ENCODE results near the gene CMTM4. TPM values are rescaled to one million over a fixed set of nuclear protein-coding genes. Genes with fewer than 3 reads are reported as not detected.
A peak's percentile ranks its signal among the peaks of the same experiment; 100 is the strongest.

CMTM4 gene
- total and polyA plus RNA-seq, 7 experiments from 2014 or later, result 0.07 to 2.5 (median 1.7) TPM

DNA sequence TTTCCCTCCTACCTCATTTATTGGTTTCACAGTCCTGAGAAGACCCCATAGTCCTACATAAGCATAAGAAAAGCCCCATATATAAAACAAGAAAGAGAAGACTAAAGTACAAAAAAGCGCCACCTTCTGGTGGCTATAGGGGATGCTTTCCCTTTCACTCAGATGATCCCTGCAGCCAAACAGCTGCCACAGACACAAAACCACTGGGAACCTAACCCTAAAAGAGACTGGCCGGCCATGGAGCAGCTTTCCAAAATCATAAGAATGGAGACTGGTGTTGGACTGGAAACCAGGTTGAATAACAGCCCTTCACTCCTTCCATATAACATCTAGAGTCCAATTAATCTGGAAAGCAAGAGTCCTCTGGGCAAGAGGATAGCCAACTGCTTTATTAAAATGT is 43.5 kb upstream of the CMTM4 start:
- Histone ChIP-seq H3K4me1 (ENCODE audit: control insufficient read depth in 2 of 2, insufficient read depth in 2 of 2, low read length in 2 of 2) (peaks cover 0 to 6% of the 10 kb centered on the region in 2 donors), H3K27ac (ENCODE audit: low read depth, low read length) (no peak overlapping the region), H3K4me3 (ENCODE audit: low read length) (no peak overlapping the region), H3K27me3 (ENCODE audit: control insufficient read depth in 2 of 2, insufficient read depth in 2 of 2, low read length in 2 of 2) (no peaks in the 10 kb centered on the region), H3K36me3 (ENCODE audit: control insufficient read depth in 2 of 3, insufficient read depth in 3 of 3, low read length in 3 of 3) (peaks cover 15 to 71% (median 15%) of the 10 kb centered on the region in 3 experiments), H3K9me3 (ENCODE audit: control insufficient read depth in 2 of 3, low read length in 3 of 3) (no peaks in the 10 kb centered on the region)
- peak; percentile 62 for ATAC-seq
- Mint-ChIP-seq H3K4me3 (no peak overlapping the region), H3K4me1 (peaks cover 15 to 38% (median 29%) of the 10 kb centered on the region in 7 donors), H3K36me3 (peaks cover 0 to 37% (median 6%) of the 10 kb centered on the region in 5 donors), H3K27me3 (no peaks in the 10 kb centered on the region), H3K9me3 (no peaks in the 10 kb centered on the region), H3K27ac (peak overlapping the region in 3 of 9 donors; percentile 1 to 40 (median 15))
- peak in 5 of 9 donors; percentile 4 to 32 (median 25) for DNase-seq
- CTCF ChIA-PET, result interaction anchor here (0.6 to 2.5 kb wide), 4 partner anchors 12 to 333 kb away, joined by 3 to 14 read pairs (median 6); no protein-coding TSS in a partner anchor
- intact Hi-C loops (cut with micrococcal nuclease), result loop anchor here (1.0 kb wide), 2 partner anchors 89 to 334 kb away; no protein-coding TSS in a partner anchor
- POLR2A ChIA-PET, result no interaction called here

DNA sequence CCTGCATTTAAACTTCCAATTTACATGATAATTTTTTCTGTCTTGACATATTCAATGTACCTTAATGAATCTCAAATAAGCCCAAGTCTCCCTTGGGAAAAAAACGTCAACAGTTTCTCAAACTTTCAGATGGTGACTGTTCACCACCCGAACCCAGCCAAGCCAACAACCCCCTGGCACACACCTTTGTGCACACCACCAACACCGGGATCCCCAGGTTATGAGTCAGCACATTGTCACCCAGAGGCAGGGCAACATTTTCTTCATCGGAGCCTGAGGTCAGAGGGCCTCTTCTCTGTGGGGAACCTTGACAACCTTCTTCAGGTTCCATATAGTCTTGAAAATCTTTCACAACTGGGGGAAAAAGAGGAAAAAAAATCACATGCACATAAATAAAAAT is 39.3 kb upstream of the CMTM4 start:
- Histone ChIP-seq H3K4me3 (ENCODE audit: low read length) (no peak overlapping the region), H3K36me3 (ENCODE audit: control insufficient read depth in 2 of 3, insufficient read depth in 3 of 3, low read length in 3 of 3) (peaks cover 18 to 83% (median 22%) of the 10 kb centered on the region in 3 experiments), H3K4me1 (ENCODE audit: control insufficient read depth in 2 of 2, insufficient read depth in 2 of 2, low read length in 2 of 2) (peaks cover 0 to 6% of the 10 kb centered on the region in 2 donors), H3K27me3 (ENCODE audit: control insufficient read depth in 2 of 2, insufficient read depth in 2 of 2, low read length in 2 of 2) (no peaks in the 10 kb centered on the region), H3K9me3 (ENCODE audit: control insufficient read depth in 2 of 3, low read length in 3 of 3) (no peaks in the 10 kb centered on the region), H3K27ac (ENCODE audit: low read depth, low read length) (no peak overlapping the region)
- no peak for DNase-seq
- POLR2A ChIA-PET, result no interaction called here
- ATAC-seq, result no peak
- intact Hi-C loops (cut with micrococcal nuclease), result no loop called here
- Mint-ChIP-seq H3K4me1 (peaks cover 10 to 25% (median 18%) of the 10 kb centered on the region in 7 donors), H3K4me3 (no peak overlapping the region), H3K27me3 (no peaks in the 10 kb centered on the region), H3K27ac (peak overlapping the region in 1 of 9 donors; percentile 31), H3K9me3 (no peaks in the 10 kb centered on the region), H3K36me3 (peaks cover 10 to 52% (median 18%) of the 10 kb centered on the region in 5 donors)
- CTCF ChIA-PET, result interaction anchor here (0.5 kb wide), 1 partner anchor 352 kb away, joined by 3 read pairs; no protein-coding TSS in a partner anchor

DNA sequence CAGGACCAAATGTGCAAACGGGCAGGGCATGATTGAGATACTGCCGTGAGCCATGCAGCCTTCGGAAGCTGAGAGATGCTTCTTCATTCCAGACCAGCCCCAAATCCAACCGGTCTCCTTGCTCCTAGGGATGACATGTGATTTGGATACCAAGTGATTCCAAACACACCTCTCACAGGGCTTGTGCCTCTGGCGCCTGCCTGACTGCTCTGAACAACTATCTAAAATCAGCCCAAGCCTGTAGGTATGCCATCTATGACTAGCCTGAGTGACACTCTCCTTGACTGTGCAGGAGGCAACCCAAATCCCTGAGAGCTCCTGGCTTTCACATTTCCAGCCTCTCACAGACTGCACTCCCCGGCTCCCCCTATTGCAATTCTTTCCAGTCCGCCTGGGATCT is 34.6 kb upstream of the CMTM4 start:
- Histone ChIP-seq H3K4me1 (ENCODE audit: control insufficient read depth in 2 of 2, insufficient read depth in 2 of 2, low read length in 2 of 2) (no peaks in the 10 kb centered on the region), H3K36me3 (ENCODE audit: control insufficient read depth in 2 of 3, insufficient read depth in 3 of 3, low read length in 3 of 3) (peaks cover 14 to 84% (median 18%) of the 10 kb centered on the region in 3 experiments), H3K27ac (ENCODE audit: low read depth, low read length) (no peak overlapping the region), H3K9me3 (ENCODE audit: control insufficient read depth in 2 of 3, low read length in 3 of 3) (no peaks in the 10 kb centered on the region), H3K27me3 (ENCODE audit: control insufficient read depth in 2 of 2, insufficient read depth in 2 of 2, low read length in 2 of 2) (no peaks in the 10 kb centered on the region), H3K4me3 (ENCODE audit: low read length) (no peak overlapping the region)
- ChIA-PET POLR2A (no interaction called here), CTCF (interaction anchor here (0.5 to 1.5 kb wide), 4 partner anchors 11 to 169 kb away, joined by 3 read pairs; partner anchors contain the start of gene DYNC1LI2)
- Mint-ChIP-seq H3K4me3 (no peak overlapping the region), H3K27ac (no peak overlapping the region), H3K4me1 (peaks cover 5 to 9% (median 5%) of the 10 kb centered on the region in 7 donors), H3K27me3 (no peaks in the 10 kb centered on the region), H3K36me3 (peaks cover 12 to 50% (median 23%) of the 10 kb centered on the region in 5 donors), H3K9me3 (no peaks in the 10 kb centered on the region)
- intact Hi-C loops (cut with micrococcal nuclease), result no loop called here
- DNase-seq (no peak), ATAC-seq (no peak)

DNA sequence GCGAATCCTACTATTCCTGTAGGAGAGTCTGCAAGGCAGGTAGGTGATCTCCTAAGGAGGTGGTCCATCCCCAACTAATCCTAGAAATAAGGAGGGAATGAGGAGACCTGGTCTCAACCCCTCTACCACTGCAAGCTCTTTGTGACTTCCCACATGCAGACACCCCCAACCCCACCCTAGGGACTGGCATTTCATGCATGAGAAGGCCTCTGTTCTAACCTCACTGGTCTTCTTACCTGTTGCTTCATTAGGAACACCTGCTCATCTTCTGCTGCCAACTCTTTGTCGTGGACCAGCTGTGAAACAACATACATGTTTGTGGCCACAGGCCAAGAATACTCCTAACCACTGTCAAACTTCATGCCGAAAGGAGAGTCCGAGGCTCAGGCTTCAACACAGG is 32.3 kb upstream of the CMTM4 start:
- H3K36me3 ChIP-seq (ENCODE audit: control insufficient read depth in 2 of 3, insufficient read depth in 3 of 3, low read length in 3 of 3), result peaks cover 14 to 85% (median 23%) of the 10 kb centered on the region in 3 experiments
- no peaks in the 10 kb centered on the region for H3K9me3 ChIP-seq (ENCODE audit: control insufficient read depth in 2 of 3, low read length in 3 of 3)
- ATAC-seq (no peak), DNase-seq (no peak)
- Mint-ChIP-seq H3K4me3 (peak overlapping the region in 1 of 10 donors; percentile 15), H3K4me1 (peaks cover 5 to 9% (median 5%) of the 10 kb centered on the region in 7 donors), H3K9me3 (no peaks in the 10 kb centered on the region), H3K27me3 (no peaks in the 10 kb centered on the region), H3K27ac (peak overlapping the region in 1 of 9 donors; percentile 57), H3K36me3 (peaks cover 12 to 54% (median 33%) of the 10 kb centered on the region in 5 donors)
- no peak overlapping the region for H3K27ac ChIP-seq (ENCODE audit: low read depth, low read length)
- no peak overlapping the region for H3K4me3 ChIP-seq (ENCODE audit: low read length)
- CTCF ChIA-PET, result interaction anchor here (0.8 to 4.2 kb wide), 5 partner anchors 9 to 321 kb away, joined by 3 to 14 read pairs (median 4); partner anchors contain the start of gene DYNC1LI2
- H3K27me3 ChIP-seq (ENCODE audit: control insufficient read depth in 2 of 2, insufficient read depth in 2 of 2, low read length in 2 of 2), result no peaks in the 10 kb centered on the region
- intact Hi-C loops (cut with micrococcal nuclease), result loop anchor here (1.0 to 5.0 kb wide), 8 partner anchors 22 to 323 kb away; partner anchors contain the start of genes CMTM4 (in 1 of the 2) and DYNC1LI2 (in 1 of the 2)
- no peaks in the 10 kb centered on the region for H3K4me1 ChIP-seq (ENCODE audit: control insufficient read depth in 2 of 2, insufficient read depth in 2 of 2, low read length in 2 of 2)
- POLR2A ChIA-PET, result no interaction called here

DNA sequence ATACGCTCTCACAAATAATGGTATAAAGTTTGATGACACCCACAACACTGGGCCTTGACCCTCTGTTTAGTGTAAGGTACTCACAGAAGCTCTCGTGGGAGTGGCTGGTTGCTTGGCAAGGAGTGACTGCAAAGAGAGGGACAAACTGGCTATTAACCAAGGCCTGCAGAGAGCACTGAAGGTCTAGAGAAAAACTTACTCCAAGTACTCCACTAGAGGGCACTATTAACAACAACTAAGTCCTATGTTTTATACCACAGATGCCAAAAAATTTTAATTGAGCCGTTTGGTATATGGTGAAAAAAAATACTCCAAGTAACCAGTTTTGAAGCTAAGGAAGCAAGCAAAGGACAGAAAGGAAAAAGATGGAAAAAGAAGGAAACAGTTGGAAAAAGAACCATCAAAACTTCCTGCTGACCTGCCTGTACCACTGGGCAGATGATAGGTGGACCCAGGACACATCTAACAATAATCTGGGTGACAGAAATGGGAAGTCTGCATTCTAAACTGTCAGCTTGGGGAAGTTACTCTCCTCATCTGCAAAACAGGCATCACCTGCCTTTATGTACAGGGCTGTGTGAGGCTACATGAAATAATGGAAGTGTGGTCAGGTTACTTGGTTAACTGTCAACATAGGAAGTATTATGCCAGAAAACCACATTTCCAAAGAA is 31.7 kb upstream of the CMTM4 start:
- intact Hi-C loops (cut with micrococcal nuclease), result loop anchor here (1.0 to 5.0 kb wide), 8 partner anchors 23 to 322 kb away; partner anchors contain the start of genes CMTM4 (in 1 of the 2) and DYNC1LI2 (in 1 of the 2)
- DNase-seq (peak in 6 of 9 donors; percentile 26 to 56 (median 44)), ATAC-seq (peak; percentile 92)
- POLR2A ChIA-PET, result interaction anchor here (0.6 kb wide), 1 partner anchor 100 kb away, joined by 6 read pairs; no protein-coding TSS in a partner anchor
- Histone ChIP-seq H3K9me3 (ENCODE audit: control insufficient read depth in 2 of 3, low read length in 3 of 3) (no peaks in the 10 kb centered on the region), H3K27me3 (ENCODE audit: control insufficient read depth in 2 of 2, insufficient read depth in 2 of 2, low read length in 2 of 2) (no peaks in the 10 kb centered on the region), H3K4me3 (ENCODE audit: low read length) (no peak overlapping the region), H3K27ac (ENCODE audit: low read depth, low read length) (no peak overlapping the region), H3K4me1 (ENCODE audit: control insufficient read depth in 2 of 2, insufficient read depth in 2 of 2, low read length in 2 of 2) (no peaks in the 10 kb centered on the region), H3K36me3 (ENCODE audit: control insufficient read depth in 2 of 3, insufficient read depth in 3 of 3, low read length in 3 of 3) (peaks cover 14 to 85% (median 24%) of the 10 kb centered on the region in 3 experiments)
- Mint-ChIP-seq H3K27ac (peak overlapping the region in 6 of 9 donors; percentile 11 to 86 (median 72)), H3K4me3 (no peak overlapping the region), H3K27me3 (no peaks in the 10 kb centered on the region), H3K4me1 (peaks cover 5 to 9% (median 5%) of the 10 kb centered on the region in 7 donors), H3K36me3 (peaks cover 16 to 58% (median 35%) of the 10 kb centered on the region in 5 donors), H3K9me3 (peaks cover 0 to 2% (median 0%) of the 10 kb centered on the region in 11 donors)
- CTCF ChIA-PET, result interaction anchor here (0.6 to 4.2 kb wide), 10 partner anchors 10 to 321 kb away, joined by 3 to 14 read pairs (median 4); partner anchors contain the start of genes CMTM4 and DYNC1LI2

DNA sequence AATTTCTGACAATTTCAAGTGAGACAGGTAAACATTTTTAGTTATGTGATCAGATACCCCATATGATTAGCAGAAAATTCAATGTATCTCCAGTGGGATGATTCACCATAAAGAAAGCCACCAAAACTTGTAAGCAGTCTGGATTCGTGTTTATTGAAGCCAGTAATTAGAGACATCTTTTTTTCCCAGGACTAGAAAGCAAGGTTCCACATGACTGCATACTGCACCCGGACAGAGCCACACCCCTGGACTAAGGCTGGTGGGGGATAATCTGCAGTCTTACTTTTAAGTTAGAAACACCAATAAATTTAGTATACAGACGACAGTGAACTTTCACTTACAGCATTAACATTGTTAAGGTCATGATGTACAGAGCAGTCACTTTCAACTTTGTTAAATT is 24.2 kb upstream of the CMTM4 start:
- Histone ChIP-seq H3K36me3 (ENCODE audit: control insufficient read depth in 2 of 3, insufficient read depth in 3 of 3, low read length in 3 of 3) (peaks cover 6 to 46% (median 9%) of the 10 kb centered on the region in 3 experiments), H3K4me1 (ENCODE audit: control insufficient read depth in 2 of 2, insufficient read depth in 2 of 2, low read length in 2 of 2) (no peaks in the 10 kb centered on the region), H3K4me3 (ENCODE audit: low read length) (no peak overlapping the region), H3K9me3 (ENCODE audit: control insufficient read depth in 2 of 3, low read length in 3 of 3) (no peaks in the 10 kb centered on the region), H3K27ac (ENCODE audit: low read depth, low read length) (no peak overlapping the region), H3K27me3 (ENCODE audit: control insufficient read depth in 2 of 2, insufficient read depth in 2 of 2, low read length in 2 of 2) (no peaks in the 10 kb centered on the region)
- ATAC-seq (no peak), DNase-seq (no peak)
- Mint-ChIP-seq H3K9me3 (peaks cover 0 to 2% (median 0%) of the 10 kb centered on the region in 11 donors), H3K4me3 (no peak overlapping the region), H3K36me3 (peaks cover 7 to 23% (median 18%) of the 10 kb centered on the region in 5 donors), H3K27me3 (no peaks in the 10 kb centered on the region), H3K27ac (peak overlapping the region in 1 of 9 donors; percentile 31), H3K4me1 (no peaks in the 10 kb centered on the region)
- CTCF ChIA-PET, result no interaction called here
- intact Hi-C loops (cut with micrococcal nuclease), result no loop called here
- POLR2A ChIA-PET, result interaction anchor here (0.6 kb wide), 1 partner anchor 298 kb away, joined by 3 read pairs; no protein-coding TSS in a partner anchor

Data from naive thymus-derived CD4-positive, alpha-beta T cell (primary cell).